Right lobe of liver (tissue), 6 donors: ENCODE results near the gene SPAAR. TPM values are rescaled to one million over a fixed set of nuclear protein-coding genes. Genes with fewer than 3 reads are reported as not detected.
"Not testable (repeated sequence)": the region's sequence is repeated elsewhere in the genome, so short reads cannot be mapped to it uniquely, and the experiment has no call there.

Source experiments
- ATAC-seq, 4 donors: fragments of 200-7000 bp; cut with Tn5 transposase; one replicate each; pipeline ENCODE4 v1.9.1; 2020; ENCODE audit warnings: mild to moderate bottlenecking in 4 of 4, moderate library complexity in 4 of 4
- DNase-seq, 3 donors: peaks; one replicate each; pipeline ENCODE4 v3.0.0-alpha.2; 2020
- H3K27ac ChIP-seq, 3 donors: fragments of 200-600 bp; one replicate each; pipeline ENCODE4 v1.8.0; 2022
- H3K27me3 ChIP-seq, 2 donors: fragments of 200-600 bp; one replicate each; pipeline ENCODE4 v1.8.0; 2022
- H3K36me3 ChIP-seq, 4 donors: fragments of 200-600 bp; sonication (generic) in 1 of 4; one replicate each; pipeline versions ENCODE4 v1.5.1 to v1.8.0; 2017 to 2022; ENCODE audit warnings: control low read depth in 1 of 4
- H3K4me1 ChIP-seq, 4 donors: fragments of 200-600 bp; sonication (generic) in 1 of 4; one replicate each; pipeline versions ENCODE4 v1.5.1 to v1.8.0; 2017 to 2022; ENCODE audit warnings: control low read depth in 1 of 4
- H3K4me3 ChIP-seq, 3 donors: fragments of 200-600 bp; one replicate each; pipeline ENCODE4 v1.8.0; 2022
- H3K9me3 ChIP-seq, 4 donors: fragments of 200-600 bp; sonication (generic) in 1 of 4; one replicate each; pipeline versions ENCODE4 v1.5.1 to v1.8.0; 2017 to 2022; ENCODE audit warnings: control low read depth in 1 of 4
- CTCF ChIP-seq, 4 donors: fragments of 200-600 bp in 3 of 4; fragments of 450-650 bp in 1 of 4; IDR thresholded peaks; one replicate each; pipeline versions ENCODE4 v1.5.1 to v1.8.0; 2016 to 2022; ENCODE audit warnings: antibody characterized with exemption in 4 of 4, mild to moderate bottlenecking in 2 of 4
- POLR2A ChIP-seq: fragments of 450-650 bp; IDR thresholded peaks from one replicate; pipeline ENCODE4 v1.6.1; 2017; ENCODE audit warnings: antibody characterized with exemption, mild to moderate bottlenecking
- WGBS: methylation state at CpG from one replicate; pipeline ENCODE4 v1.1.6; 2018; ENCODE audit warnings: low coverage, low lambda C conversion rate; ENCODE audit not compliant: insufficient coverage; ENCODE audit errors: missing lambda C conversion rate; 5-methylcytosine and 5-hydroxymethylcytosine counted together
- intact Hi-C, 2 donors: fragments of 100-400 bp; cut with DNase I; formaldehyde crosslinking; loops; one replicate each; pipeline versions ENCODE4 v1.11.2 to v1.14.1; 2022
- total RNA-seq, 6 experiments: library from RNA; depleted of rRNA in 2 of 6; stranded (reverse); fragments of >200 nt in 2 of 6; fragmentation: NEBNext Ultra II Directional in 3 of 6; extraction: Animal tissue kit (Norgen Biotek cat#: 25700) in 3 of 6; gene quantifications; one replicate each; pipeline versions ENCODE4 v1.1.0 to v1.2.4, GENCODE V29; 2016 to 2023
- donor health status: DM: no; HTN: yes; CAD: no.
- donor health status: DM: no; HTN: no; CAD: no.
- donor health status: DM: no; HTN: no; CAD: no.
- donor health status: DM: no; HTN: yes; CAD: no.
- donor health status: DM: no; HTN: yes; CAD: no.

Gene SPAAR
- total RNA-seq, 6 experiments from 2014 or later: 0.37 to 1.4 (median 0.84) TPM

- no peaks in the 10 kb centered on the region for H3K4me1 ChIP-seq
- ATAC-seq (no peak), DNase-seq (no peak)
- H3K36me3 ChIP-seq: no peaks in the 10 kb centered on the region
- H3K27me3 ChIP-seq: no peaks in the 10 kb centered on the region
- intact Hi-C loops: no loop called here
- WGBS: 88% methylated on average over 2 of the region's 2 CpGs
- no peaks in the 10 kb centered on the region for H3K9me3 ChIP-seq
- TF ChIP-seq POLR2A: no peak
- no peak for TF ChIP-seq CTCF (IDR thresholded peaks at IDR 0.05)
- no peak overlapping the region for H3K4me3 ChIP-seq
- no peak overlapping the region for H3K27ac ChIP-seq
Measured at GRCh38 chr9:35896570-35896969, 12.7 kb upstream of the SPAAR start.

GRCh38 chr9:35897376-35898099, 11.8 kb upstream of the SPAAR start:
- 93% methylated on average over 7 of the region's 7 CpGs for WGBS
- ATAC-seq, H3K9me3 ChIP-seq, H3K4me3 ChIP-seq, intact Hi-C loops, DNase-seq, H3K27me3 ChIP-seq, H3K27ac ChIP-seq, H3K4me1 ChIP-seq, H3K36me3 ChIP-seq: not testable (repeated sequence)

- DNase-seq (no peak), ATAC-seq (no peak)
- Histone ChIP-seq H3K27ac (no peak overlapping the region), H3K4me3 (no peak overlapping the region), H3K9me3 (no peaks in the 10 kb centered on the region), H3K36me3 (no peaks in the 10 kb centered on the region), H3K27me3 (no peaks in the 10 kb centered on the region), H3K4me1 (no peaks in the 10 kb centered on the region)
- no peak for TF ChIP-seq POLR2A
- intact Hi-C loops: no loop called here
Measured at GRCh38 chr9:35898337-35898736, 11.0 kb upstream of the SPAAR start.

- Histone ChIP-seq H3K4me1 (no peaks in the 10 kb centered on the region), H3K4me3 (no peak overlapping the region), H3K36me3 (no peaks in the 10 kb centered on the region), H3K27me3 (no peaks in the 10 kb centered on the region), H3K9me3 (no peaks in the 10 kb centered on the region), H3K27ac (no peak overlapping the region)
- ATAC-seq (no peak), DNase-seq (no peak)
- TF ChIP-seq CTCF (IDR thresholded peaks at IDR 0.05) (no peak), POLR2A (no peak)
- 50% methylated on average over 2 of the region's 2 CpGs for WGBS
- intact Hi-C loops: no loop called here
Measured at GRCh38 chr9:35899021-35899420, 10.3 kb upstream of the SPAAR start.

- ATAC-seq: peak; percentile 27 to 56 (median 36)
- TF ChIP-seq CTCF (IDR thresholded peaks at IDR 0.05) (peak; percentile 72 to 92 (median 74)), POLR2A (no peak)
- intact Hi-C loops: no loop called here
- no peaks in the 10 kb centered on the region for H3K9me3 ChIP-seq
- 14% methylated on average over 3 of the region's 3 CpGs for WGBS
- DNase-seq: no peak
- H3K27ac ChIP-seq: no peak overlapping the region
- H3K27me3 ChIP-seq: no peaks in the 10 kb centered on the region
- peaks cover 0 to 28% (median 18%) of the 10 kb centered on the region in 4 donors for H3K4me1 ChIP-seq
- H3K36me3 ChIP-seq: no peaks in the 10 kb centered on the region
- H3K4me3 ChIP-seq: no peak overlapping the region
Measured at GRCh38 chr9:35903049-35903448, 6.2 kb upstream of the SPAAR start.
